ENCODE data around the gene POLR3GL. TPM values are rescaled to one million over a fixed set of nuclear protein-coding genes. Genes with fewer than 3 reads are reported as not detected.

The POLR3GL gene
- total RNA-seq, 1 donor, result 15.7 TPM

DNA sequence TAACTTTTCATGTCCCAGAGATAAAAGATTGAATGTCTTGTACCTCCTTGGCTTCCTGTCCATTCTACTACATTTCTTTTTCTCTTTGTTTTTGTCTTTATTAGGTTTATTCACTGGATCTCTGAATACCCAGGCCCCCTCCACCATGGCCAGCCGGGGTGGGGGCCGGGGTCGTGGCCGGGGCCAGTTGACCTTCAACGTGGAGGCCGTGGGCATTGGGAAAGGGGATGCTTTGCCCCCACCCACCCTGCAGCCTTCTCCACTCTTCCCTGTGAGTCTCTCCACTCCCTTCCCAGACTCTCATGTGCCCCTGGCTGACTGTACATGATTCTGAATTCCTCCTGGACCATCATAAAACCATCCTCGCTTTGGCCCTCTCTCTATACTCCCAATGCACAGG, 10.2 kb downstream of the POLR3GL start:
- TF ChIP-seq, protein P1, sequence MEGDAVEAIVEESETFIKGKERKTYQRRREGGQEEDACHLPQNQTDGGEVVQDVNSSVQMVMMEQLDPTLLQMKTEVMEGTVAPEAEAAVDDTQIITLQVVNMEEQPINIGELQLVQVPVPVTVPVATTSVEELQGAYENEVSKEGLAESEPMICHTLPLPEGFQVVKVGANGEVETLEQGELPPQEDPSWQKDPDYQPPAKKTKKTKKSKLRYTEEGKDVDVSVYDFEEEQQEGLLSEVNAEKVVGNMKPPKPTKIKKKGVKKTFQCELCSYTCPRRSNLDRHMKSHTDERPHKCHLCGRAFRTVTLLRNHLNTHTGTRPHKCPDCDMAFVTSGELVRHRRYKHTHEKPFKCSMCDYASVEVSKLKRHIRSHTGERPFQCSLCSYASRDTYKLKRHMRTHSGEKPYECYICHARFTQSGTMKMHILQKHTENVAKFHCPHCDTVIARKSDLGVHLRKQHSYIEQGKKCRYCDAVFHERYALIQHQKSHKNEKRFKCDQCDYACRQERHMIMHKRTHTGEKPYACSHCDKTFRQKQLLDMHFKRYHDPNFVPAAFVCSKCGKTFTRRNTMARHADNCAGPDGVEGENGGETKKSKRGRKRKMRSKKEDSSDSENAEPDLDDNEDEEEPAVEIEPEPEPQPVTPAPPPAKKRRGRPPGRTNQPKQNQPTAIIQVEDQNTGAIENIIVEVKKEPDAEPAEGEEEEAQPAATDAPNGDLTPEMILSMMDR (IDR thresholded peaks at IDR 0.05; ENCODE audit: insufficient read depth, low read length), result no peak
- no peak for DNase-seq (ENCODE audit: low read depth)
- no peak overlapping the region for H3K4me3 ChIP-seq (ENCODE audit: low read depth, low read length)

DNA sequence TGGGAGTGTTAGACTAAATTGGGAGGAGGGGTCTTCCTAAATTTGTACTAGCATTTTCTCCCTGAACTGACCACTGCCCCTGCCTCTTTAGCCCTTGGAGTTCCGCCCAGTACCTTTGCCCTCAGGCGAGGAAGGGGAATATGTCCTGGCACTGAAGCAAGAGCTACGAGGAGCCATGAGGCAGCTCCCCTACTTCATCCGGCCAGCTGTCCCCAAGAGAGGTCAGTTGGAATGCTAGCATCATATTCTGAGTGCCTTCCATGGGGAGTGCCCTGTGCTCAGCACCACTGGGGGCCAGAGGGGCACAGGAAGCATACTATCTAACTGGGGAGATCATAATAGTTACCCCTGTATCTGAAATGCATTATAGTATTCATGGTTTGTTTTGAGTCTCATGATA, 10.7 kb downstream of the POLR3GL start:
- TF ChIP-seq, protein P1 (IDR thresholded peaks at IDR 0.05; ENCODE audit: insufficient read depth, low read length), result no peak
- no peak for DNase-seq (ENCODE audit: low read depth)
- H3K4me3 ChIP-seq (ENCODE audit: low read depth, low read length), result no peak overlapping the region

DNA sequence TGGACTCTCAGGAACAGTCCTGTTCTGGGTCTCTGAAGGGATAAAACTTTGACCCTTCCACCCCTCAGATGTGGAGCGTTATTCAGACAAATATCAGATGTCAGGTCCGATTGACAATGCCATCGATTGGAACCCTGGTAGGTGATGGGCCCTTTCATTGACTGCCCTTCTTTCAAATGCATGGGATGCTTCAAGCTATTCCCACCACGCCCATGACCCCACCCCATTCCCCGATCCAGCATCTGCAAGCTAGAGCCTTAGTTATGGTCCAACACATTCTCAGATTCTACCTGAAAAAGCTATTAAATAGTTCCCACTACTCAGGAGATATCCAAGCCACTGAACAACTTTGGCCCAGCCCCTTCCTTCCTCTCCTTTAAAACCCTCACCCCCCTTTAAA, 12.5 kb downstream of the POLR3GL start:
- TF ChIP-seq, protein P1 (IDR thresholded peaks at IDR 0.05; ENCODE audit: insufficient read depth, low read length), result no peak
- no peak overlapping the region for H3K4me3 ChIP-seq (ENCODE audit: low read depth, low read length)
- DNase-seq (ENCODE audit: low read depth), result no peak

DNA sequence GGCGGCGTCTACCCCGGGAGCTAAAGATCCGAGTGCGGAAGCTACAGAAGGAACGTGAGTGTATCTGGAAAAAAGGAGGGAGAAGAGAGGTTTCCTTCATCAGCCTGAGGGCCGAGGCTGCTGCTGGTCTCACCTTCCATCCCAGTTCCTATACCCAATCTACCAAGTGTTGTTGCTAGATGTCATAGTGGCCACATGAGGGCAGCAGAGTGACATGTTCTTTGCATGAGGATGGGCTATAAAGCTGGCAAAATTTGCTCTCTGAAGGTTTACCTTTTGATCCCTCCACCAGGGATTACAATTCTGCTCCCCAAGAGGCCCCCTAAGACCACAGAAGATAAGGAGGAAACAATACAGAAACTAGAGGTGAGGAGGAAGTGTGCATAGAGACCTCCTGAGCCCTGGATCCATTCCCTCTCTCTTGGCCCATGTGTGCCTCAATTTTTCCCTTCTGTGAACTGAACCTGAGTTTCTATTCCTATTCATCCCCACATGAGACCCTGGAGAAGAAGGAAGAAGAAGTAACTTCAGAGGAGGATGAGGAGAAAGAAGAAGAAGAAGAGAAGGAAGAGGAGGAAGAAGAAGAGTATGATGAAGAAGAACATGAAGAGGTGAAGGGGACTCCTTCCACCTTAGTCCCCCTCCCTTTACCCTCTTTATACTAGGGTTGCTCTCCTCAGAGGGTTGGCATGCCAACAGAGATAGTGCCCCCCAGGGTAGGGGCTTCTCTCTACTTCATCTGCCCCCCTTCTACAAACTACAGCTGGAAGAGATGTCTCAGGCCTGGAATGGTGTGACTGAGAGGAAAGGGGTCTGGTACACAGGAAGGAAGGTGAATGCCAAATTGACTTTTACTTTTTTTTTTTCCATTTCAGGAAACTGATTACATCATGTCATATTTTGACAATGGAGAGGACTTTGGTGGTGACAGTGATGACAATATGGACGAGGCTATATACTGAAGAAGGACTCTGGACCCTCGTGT, 13.3 kb downstream of the POLR3GL start:
- H3K4me3 ChIP-seq (ENCODE audit: low read depth, low read length), result no peak overlapping the region
- peak; percentile 91 for DNase-seq (ENCODE audit: low read depth)
- TF ChIP-seq, protein P1 (IDR thresholded peaks at IDR 0.05; ENCODE audit: insufficient read depth, low read length), result peak; percentile 86

DNA sequence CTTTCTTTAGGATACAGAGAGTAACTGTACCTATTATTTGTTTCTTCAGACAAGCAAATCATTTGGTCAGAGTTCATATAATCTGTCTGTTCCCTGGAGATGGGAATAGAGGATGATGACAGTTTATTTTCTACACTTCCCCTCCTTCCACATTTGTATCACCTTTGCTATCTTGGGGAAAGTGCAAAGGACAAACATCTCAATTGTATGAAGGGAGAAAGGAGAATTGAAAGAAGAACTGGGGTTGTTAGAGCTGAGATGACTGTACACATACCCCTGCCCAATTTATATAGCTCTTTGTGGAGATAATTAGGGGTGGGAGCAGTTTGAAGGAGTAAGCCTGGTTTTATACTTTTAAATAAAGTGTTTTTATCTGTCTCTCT, 14.0 kb downstream of the POLR3GL start:
- DNase-seq (ENCODE audit: low read depth), result no peak
- H3K4me3 ChIP-seq (ENCODE audit: low read depth, low read length), result no peak overlapping the region
- TF ChIP-seq, protein P1 (IDR thresholded peaks at IDR 0.05; ENCODE audit: insufficient read depth, low read length), result no peak

DNA sequence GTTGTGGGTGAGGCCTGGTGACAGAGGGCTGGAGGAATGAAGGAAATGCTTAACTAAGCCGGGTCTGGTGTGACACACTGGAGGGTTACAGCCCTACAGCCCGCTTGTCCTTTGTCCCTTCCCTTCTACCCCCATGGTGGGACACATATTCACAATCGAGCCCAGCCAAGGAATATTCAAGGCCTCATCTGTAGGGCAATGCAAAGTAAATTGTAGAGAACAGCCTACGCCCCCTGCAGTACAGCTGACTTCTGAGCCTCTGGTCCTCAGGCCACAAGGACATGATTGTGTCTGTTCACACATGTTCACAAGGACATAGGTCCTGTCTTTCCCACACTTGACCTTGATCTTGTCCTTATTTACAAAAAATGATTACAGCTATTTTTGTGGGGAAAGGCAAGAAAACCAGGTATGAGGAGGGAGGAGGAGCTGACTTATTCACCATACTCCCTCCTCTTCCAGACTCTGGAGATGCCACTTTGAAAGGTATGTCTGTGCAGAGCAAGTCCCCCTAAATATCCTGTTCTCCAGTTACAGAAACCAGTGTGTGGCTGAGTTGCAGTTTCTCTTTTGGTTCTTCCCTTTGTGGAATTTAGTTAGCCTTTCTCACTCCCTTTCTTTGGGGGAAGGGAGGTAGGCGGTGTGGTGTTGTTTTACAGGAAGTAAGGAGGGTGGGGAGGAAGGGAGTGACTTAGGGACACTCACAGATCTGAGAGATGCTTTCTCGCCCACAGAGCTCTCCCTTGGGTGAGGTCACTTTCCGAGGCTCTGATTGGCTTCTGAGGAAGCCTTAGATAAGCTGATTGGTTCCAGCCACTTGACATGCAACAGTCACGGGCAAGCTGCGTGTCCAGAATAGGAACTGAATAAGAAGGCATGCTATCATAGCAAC, 14.6 kb downstream of the POLR3GL start:
- TF ChIP-seq, protein P1 (IDR thresholded peaks at IDR 0.05; ENCODE audit: insufficient read depth, low read length), result peak; percentile 34
- DNase-seq (ENCODE audit: low read depth), result peak; percentile 100
- H3K4me3 ChIP-seq (ENCODE audit: low read depth, low read length), result peak overlapping the region; percentile 44

Data from fibroblast of the aortic adventitia (primary cell).